Measurements from ENCODE around the gene SHOX.

Gene SHOX

GRCh38 chrX:633985-634958 lies 3.7 kb downstream of the SHOX start:
- CTCF ChIA-PET, result no interaction called here
- POLR2A ChIA-PET (ENCODE audit: low non-redundant PET), result no interaction called here
- TF ChIP-seq, protein P1, sequence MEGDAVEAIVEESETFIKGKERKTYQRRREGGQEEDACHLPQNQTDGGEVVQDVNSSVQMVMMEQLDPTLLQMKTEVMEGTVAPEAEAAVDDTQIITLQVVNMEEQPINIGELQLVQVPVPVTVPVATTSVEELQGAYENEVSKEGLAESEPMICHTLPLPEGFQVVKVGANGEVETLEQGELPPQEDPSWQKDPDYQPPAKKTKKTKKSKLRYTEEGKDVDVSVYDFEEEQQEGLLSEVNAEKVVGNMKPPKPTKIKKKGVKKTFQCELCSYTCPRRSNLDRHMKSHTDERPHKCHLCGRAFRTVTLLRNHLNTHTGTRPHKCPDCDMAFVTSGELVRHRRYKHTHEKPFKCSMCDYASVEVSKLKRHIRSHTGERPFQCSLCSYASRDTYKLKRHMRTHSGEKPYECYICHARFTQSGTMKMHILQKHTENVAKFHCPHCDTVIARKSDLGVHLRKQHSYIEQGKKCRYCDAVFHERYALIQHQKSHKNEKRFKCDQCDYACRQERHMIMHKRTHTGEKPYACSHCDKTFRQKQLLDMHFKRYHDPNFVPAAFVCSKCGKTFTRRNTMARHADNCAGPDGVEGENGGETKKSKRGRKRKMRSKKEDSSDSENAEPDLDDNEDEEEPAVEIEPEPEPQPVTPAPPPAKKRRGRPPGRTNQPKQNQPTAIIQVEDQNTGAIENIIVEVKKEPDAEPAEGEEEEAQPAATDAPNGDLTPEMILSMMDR (conservative IDR thresholded peaks at IDR 0.05; ENCODE audit: low read depth), result no peak
- no peak overlapping the region for H3K27ac ChIP-seq
- no peak for DNase-seq (ENCODE audit: low spot score)

- ChIA-PET POLR2A (ENCODE audit: low non-redundant PET) (no interaction called here), CTCF (no interaction called here)
- no peak for DNase-seq (ENCODE audit: low spot score)
- TF ChIP-seq, protein P1 (conservative IDR thresholded peaks at IDR 0.05; ENCODE audit: low read depth), result no peak
- no peak overlapping the region for H3K27ac ChIP-seq
Observed at GRCh38 chrX:635428-636090, 5.0 kb downstream of the SHOX start.

DNA sequence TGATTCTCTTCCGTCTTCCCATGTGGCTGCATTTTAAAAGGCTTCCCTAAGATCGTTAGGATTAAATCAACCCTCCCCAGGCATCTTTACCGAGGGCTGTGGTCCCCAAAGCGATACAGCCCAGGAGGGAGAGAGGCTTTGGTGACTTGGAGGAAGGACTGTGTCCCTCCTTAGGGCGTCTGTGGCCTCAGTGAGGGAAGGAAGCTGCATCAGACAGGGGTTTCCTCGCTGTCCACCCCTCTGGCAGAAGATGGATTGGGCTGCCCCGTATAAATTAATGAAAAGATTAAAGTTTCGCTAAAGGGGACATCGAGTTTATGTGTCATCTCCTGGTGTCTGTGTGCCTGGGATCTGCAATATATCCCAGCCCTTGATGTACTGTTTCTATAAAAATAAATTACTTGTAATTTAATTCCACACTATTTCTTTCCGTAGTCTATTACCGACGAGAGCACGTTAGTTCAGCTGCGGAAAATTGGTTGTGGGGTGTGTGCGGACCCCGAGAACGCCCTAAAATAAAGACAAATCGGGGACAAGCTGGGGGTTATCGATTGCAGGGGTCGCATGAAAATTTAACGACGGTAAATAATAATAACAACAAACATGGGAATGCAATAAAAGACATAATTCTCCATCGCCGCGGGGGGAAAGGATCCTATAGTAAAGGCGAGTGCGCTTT lies 6.5 kb downstream of the SHOX start:
- H3K27ac ChIP-seq, result no peak overlapping the region
- no peak for DNase-seq (ENCODE audit: low spot score)
- CTCF ChIA-PET, result no interaction called here
- TF ChIP-seq, protein P1 (conservative IDR thresholded peaks at IDR 0.05; ENCODE audit: low read depth), result no peak
- POLR2A ChIA-PET (ENCODE audit: low non-redundant PET), result no interaction called here

- no peak for DNase-seq (ENCODE audit: low spot score)
- ChIA-PET POLR2A (ENCODE audit: low non-redundant PET) (no interaction called here), CTCF (no interaction called here)
- no peak overlapping the region for H3K27ac ChIP-seq
- TF ChIP-seq, protein P1 (conservative IDR thresholded peaks at IDR 0.05; ENCODE audit: low read depth), result no peak
Observed at GRCh38 chrX:637660-638481, 7.3 kb downstream of the SHOX start.

- H3K27ac ChIP-seq, result no peak overlapping the region
- TF ChIP-seq, protein P1 (conservative IDR thresholded peaks at IDR 0.05; ENCODE audit: low read depth), result no peak
- ChIA-PET POLR2A (ENCODE audit: low non-redundant PET) (no interaction called here), CTCF (no interaction called here)
- DNase-seq (ENCODE audit: low spot score), result no peak
Observed at GRCh38 chrX:638482-639131, 8.0 kb downstream of the SHOX start.

Measured in RWPE1 (cell line).